HS-5 (cell line): ENCODE results near the gene PCDHGC3.

ENCODE experiments used
- DNase-seq: peaks from one replicate; pipeline ENCODE4 v3.0.0-alpha.2; 2012; ENCODE audit warnings: low read depth

The PCDHGC3 gene

GRCh38 chr5:141485321-141486055 is 9.7 kb downstream of the PCDHGC3 start:
- DNase-seq, result no peak

- DNase-seq, result no peak
Measured at GRCh38 chr5:141486091-141486490, 10.3 kb downstream of the PCDHGC3 start.

GRCh38 chr5:141487131-141487530 is 11.4 kb downstream of the PCDHGC3 start:
- DNase-seq, result no peak

GRCh38 chr5:141488591-141489561 is 13.1 kb downstream of the PCDHGC3 start, which contains the start of gene PCDHGC5:
Gene PCDHGC5, plus strand, starts transcription at chr5:141489081. Its CDS starts 160 bp downstream, at chr5:141489241.
- DNase-seq, result no peak

GRCh38 chr5:141489841-141490240 is 14.1 kb downstream of the PCDHGC3 start:
- no peak for DNase-seq

GRCh38 chr5:141490271-141490670 is 14.5 kb downstream of the PCDHGC3 start:
- DNase-seq, result no peak

GRCh38 chr5:141490771-141491170 is 15.0 kb downstream of the PCDHGC3 start:
- no peak for DNase-seq

- no peak for DNase-seq
Measured at GRCh38 chr5:141491323-141492167, 15.8 kb downstream of the PCDHGC3 start.

GRCh38 chr5:141492168-141492885 is 16.6 kb downstream of the PCDHGC3 start:
- no peak for DNase-seq

GRCh38 chr5:141493500-141494422 is 18.0 kb downstream of the PCDHGC3 start:
- DNase-seq, result no peak

- DNase-seq, result no peak
Measured at GRCh38 chr5:141494761-141495452, 19.1 kb downstream of the PCDHGC3 start.

GRCh38 chr5:141495453-141495811 is 19.7 kb downstream of the PCDHGC3 start:
- no peak for DNase-seq

- DNase-seq, result no peak
Measured at GRCh38 chr5:141496038-141496437, 20.3 kb downstream of the PCDHGC3 start.

- no peak for DNase-seq
Measured at GRCh38 chr5:141501761-141502160, 26.0 kb downstream of the PCDHGC3 start.

GRCh38 chr5:141503681-141504080 is 27.9 kb downstream of the PCDHGC3 start:
- DNase-seq, result no peak

GRCh38 chr5:141504216-141504615 is 28.4 kb downstream of the PCDHGC3 start:
- no peak for DNase-seq

GRCh38 chr5:141506381-141507155 is 30.8 kb downstream of the PCDHGC3 start:
- DNase-seq, result no peak

GRCh38 chr5:141507387-141508091 is 31.8 kb downstream of the PCDHGC3 start:
- DNase-seq, result no peak
